ENCODE results near the gene MRPS22. TPM values are rescaled to one million over a fixed set of nuclear protein-coding genes. Genes with fewer than 3 reads are reported as not detected.
A peak's percentile ranks its signal among the peaks of the same experiment; 100 is the strongest.

The MRPS22 gene
- total and polyA plus RNA-seq, 9 of the 15 experiments (the other 6 are each of a cell fraction or from before 2014, with no cell fraction given) = 148 to 397 (median 229) TPM

DNA sequence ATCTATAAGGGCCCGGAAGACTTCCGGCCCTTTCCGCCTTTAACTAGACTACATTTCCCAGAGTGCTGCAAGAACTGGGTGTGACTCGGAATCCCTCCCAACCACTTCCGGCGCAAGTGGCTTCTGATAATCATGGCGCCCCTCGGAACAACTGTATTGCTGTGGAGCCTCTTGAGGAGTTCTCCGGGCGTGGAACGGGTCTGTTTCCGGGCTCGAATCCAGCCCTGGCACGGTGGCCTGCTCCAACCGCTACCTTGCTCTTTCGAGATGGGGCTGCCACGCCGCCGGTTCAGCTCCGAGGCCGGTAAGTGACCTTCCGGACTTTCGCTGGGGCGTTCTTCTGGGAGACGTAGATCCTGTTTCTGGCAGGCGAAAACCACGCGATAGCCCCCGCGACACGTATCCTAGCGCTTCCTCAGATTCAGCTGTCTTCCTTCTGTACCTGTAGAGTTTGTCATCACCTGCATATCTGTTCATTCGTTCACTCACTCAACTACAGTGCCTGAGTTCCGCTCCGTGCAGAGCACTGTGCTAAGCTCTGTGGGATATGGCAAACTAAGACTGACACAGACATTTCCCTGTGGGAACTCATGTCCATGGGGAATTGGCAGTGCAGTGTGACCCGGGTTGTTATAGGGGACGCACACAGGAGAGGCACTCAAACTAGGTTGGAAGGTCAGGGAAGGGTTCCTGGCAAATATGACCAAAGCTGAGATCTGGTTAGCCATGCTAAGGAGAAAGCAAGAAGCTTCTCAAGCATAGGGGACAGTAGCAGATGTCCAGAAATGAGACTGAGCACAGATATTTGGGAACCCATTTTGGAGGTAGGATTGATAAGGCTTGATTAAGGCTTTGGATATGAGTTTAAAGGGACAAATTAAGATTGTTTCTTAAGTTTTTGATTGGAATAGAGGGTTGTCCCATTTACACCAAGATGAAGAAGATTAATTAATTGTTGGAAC lies at the start of gene MRPS22 (continued):
- TF ChIP-seq, protein P1, sequence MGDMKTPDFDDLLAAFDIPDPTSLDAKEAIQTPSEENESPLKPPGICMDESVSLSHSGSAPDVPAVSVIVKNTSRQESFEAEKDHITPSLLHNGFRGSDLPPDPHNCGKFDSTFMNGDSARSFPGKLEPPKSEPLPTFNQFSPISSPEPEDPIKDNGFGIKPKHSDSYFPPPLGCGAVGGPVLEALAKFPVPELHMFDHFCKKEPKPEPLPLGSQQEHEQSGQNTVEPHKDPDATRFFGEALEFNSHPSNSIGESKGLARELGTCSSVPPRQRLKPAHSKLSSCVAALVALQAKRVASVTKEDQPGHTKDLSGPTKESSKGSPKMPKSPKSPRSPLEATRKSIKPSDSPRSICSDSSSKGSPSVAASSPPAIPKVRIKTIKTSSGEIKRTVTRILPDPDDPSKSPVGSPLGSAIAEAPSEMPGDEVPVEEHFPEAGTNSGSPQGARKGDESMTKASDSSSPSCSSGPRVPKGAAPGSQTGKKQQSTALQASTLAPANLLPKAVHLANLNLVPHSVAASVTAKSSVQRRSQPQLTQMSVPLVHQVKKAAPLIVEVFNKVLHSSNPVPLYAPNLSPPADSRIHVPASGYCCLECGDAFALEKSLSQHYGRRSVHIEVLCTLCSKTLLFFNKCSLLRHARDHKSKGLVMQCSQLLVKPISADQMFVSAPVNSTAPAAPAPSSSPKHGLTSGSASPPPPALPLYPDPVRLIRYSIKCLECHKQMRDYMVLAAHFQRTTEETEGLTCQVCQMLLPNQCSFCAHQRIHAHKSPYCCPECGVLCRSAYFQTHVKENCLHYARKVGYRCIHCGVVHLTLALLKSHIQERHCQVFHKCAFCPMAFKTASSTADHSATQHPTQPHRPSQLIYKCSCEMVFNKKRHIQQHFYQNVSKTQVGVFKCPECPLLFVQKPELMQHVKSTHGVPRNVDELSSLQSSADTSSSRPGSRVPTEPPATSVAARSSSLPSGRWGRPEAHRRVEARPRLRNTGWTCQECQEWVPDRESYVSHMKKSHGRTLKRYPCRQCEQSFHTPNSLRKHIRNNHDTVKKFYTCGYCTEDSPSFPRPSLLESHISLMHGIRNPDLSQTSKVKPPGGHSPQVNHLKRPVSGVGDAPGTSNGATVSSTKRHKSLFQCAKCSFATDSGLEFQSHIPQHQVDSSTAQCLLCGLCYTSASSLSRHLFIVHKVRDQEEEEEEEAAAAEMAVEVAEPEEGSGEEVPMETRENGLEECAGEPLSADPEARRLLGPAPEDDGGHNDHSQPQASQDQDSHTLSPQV (IDR thresholded peaks at IDR 0.05) = no peak
- TF ChIP-seq, protein P2, sequence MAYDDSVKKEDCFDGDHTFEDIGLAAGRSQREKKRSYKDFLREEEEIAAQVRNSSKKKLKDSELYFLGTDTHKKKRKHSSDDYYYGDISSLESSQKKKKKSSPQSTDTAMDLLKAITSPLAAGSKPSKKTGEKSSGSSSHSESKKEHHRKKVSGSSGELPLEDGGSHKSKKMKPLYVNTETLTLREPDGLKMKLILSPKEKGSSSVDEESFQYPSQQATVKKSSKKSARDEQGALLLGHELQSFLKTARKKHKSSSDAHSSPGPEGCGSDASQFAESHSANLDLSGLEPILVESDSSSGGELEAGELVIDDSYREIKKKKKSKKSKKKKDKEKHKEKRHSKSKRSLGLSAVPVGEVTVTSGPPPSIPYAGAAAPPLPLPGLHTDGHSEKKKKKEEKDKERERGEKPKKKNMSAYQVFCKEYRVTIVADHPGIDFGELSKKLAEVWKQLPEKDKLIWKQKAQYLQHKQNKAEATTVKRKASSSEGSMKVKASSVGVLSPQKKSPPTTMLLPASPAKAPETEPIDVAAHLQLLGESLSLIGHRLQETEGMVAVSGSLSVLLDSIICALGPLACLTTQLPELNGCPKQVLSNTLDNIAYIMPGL (CRISPR knock-in tag; IDR thresholded peaks at IDR 0.05) = 0 out of 2 replicates have a peak, but pooled peaks have one; percentile 40
- TF ChIP-seq HNRNPK (IDR thresholded peaks at IDR 0.05; ENCODE audit: low read depth, low read length, poor library complexity, severe bottlenecking) (no peak), MAFK (IDR thresholded peaks at IDR 0.05; ENCODE audit: low read length) (no peak), RBFOX2 (IDR thresholded peaks at IDR 0.05; ENCODE audit: low read depth, low read length) (peak; percentile 86), IFI16 (CRISPR knock-in tag; IDR thresholded peaks at IDR 0.05) (no peak), TAL1 (IDR thresholded peaks at IDR 0.05) (no peak), TAF7 (tag; IDR thresholded peaks at IDR 0.05) (peak; percentile 59; the same call in 1 of the 2 replicates), GABPA (tag; conservative IDR thresholded peaks at IDR 0.05; ENCODE audit: low read depth) (peak; percentile 98), ARHGAP35 (IDR thresholded peaks at IDR 0.05; ENCODE audit: partially characterized antibody) (peak; percentile 74)
- TF ChIP-seq, protein P3, sequence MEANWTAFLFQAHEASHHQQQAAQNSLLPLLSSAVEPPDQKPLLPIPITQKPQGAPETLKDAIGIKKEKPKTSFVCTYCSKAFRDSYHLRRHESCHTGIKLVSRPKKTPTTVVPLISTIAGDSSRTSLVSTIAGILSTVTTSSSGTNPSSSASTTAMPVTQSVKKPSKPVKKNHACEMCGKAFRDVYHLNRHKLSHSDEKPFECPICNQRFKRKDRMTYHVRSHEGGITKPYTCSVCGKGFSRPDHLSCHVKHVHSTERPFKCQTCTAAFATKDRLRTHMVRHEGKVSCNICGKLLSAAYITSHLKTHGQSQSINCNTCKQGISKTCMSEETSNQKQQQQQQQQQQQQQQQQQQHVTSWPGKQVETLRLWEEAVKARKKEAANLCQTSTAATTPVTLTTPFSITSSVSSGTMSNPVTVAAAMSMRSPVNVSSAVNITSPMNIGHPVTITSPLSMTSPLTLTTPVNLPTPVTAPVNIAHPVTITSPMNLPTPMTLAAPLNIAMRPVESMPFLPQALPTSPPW (CRISPR knock-in tag; IDR thresholded peaks at IDR 0.05) = peak; percentile 53
- TF ChIP-seq, protein P4, sequence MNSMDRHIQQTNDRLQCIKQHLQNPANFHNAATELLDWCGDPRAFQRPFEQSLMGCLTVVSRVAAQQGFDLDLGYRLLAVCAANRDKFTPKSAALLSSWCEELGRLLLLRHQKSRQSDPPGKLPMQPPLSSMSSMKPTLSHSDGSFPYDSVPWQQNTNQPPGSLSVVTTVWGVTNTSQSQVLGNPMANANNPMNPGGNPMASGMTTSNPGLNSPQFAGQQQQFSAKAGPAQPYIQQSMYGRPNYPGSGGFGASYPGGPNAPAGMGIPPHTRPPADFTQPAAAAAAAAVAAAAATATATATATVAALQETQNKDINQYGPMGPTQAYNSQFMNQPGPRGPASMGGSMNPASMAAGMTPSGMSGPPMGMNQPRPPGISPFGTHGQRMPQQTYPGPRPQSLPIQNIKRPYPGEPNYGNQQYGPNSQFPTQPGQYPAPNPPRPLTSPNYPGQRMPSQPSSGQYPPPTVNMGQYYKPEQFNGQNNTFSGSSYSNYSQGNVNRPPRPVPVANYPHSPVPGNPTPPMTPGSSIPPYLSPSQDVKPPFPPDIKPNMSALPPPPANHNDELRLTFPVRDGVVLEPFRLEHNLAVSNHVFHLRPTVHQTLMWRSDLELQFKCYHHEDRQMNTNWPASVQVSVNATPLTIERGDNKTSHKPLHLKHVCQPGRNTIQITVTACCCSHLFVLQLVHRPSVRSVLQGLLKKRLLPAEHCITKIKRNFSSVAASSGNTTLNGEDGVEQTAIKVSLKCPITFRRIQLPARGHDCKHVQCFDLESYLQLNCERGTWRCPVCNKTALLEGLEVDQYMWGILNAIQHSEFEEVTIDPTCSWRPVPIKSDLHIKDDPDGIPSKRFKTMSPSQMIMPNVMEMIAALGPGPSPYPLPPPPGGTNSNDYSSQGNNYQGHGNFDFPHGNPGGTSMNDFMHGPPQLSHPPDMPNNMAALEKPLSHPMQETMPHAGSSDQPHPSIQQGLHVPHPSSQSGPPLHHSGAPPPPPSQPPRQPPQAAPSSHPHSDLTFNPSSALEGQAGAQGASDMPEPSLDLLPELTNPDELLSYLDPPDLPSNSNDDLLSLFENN (IDR thresholded peaks at IDR 0.05; ENCODE audit: low read depth in 2 of 2, low read length in 2 of 2) = peak in 1 of 2 experiments; percentile 53; a peak in 1 of 4 replicates
- TF ChIP-seq, protein P5, sequence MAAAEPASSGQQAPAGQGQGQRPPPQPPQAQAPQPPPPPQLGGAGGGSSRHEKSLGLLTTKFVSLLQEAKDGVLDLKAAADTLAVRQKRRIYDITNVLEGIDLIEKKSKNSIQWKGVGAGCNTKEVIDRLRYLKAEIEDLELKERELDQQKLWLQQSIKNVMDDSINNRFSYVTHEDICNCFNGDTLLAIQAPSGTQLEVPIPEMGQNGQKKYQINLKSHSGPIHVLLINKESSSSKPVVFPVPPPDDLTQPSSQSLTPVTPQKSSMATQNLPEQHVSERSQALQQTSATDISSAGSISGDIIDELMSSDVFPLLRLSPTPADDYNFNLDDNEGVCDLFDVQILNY (CRISPR knock-in tag; IDR thresholded peaks at IDR 0.05) = 0 out of 2 replicates have a peak, but pooled peaks have one; percentile 48
